Stimulated activated CD8-positive, alpha-beta memory T cell treated with anti-CD3 and anti-CD28 coated beads, Interleukin-7, amount 100 ng/mL, for 24 hours (primary cell): ENCODE data around the gene KDM4F.
"Not testable (repeated sequence)": the region's sequence is repeated elsewhere in the genome, so short reads cannot be mapped to it uniquely, and the experiment has no call there.

ENCODE experiments used
- DNase-seq: peaks from one replicate; pipeline ENCODE4 v3.0.0-alpha.2; 2020; ENCODE audit warnings: low read depth

Gene KDM4F

DNA sequence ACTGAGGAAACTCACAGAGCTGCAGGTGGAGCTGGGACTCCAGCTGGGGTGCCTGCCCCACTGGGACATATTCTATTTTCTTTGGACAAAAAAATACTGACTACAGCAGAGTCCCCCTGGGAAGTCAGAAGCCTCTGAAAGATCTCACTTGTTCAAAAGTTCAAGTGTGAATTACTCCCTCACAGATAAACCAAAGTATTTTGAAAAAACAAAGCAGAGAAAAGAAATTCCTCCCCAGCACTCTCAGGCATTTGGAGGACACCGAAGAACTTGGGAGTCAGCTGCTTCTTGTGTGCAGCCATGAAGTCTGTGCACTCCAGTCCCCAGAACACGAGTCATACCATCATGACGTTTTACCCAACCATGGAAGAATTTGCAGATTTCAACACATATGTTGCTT lies at the start of gene KDM4F:
Gene KDM4F, plus strand, starts transcription at position 301 of the 400 bp plus-strand sequence.
- not testable (repeated sequence) for DNase-seq

DNA sequence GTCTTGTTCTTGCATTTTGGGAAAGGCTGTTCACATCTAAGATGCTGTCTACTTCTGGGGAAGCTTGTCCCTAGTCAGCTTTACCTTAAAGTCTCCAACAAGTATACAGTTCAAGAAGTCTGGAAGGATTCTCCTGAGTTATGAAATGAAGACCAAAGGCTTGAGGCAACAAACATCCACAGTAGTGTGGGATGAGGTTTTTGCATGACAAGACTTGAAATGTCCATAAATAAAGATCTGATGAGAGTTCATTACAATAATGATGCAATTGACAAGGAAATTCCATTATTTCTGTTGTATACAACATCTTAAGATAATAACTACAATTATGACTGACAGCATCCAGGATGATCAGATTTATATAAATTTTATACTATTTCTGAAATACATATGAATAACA lies 45.5 kb upstream of the KDM4F start:
- DNase-seq: no peak

DNA sequence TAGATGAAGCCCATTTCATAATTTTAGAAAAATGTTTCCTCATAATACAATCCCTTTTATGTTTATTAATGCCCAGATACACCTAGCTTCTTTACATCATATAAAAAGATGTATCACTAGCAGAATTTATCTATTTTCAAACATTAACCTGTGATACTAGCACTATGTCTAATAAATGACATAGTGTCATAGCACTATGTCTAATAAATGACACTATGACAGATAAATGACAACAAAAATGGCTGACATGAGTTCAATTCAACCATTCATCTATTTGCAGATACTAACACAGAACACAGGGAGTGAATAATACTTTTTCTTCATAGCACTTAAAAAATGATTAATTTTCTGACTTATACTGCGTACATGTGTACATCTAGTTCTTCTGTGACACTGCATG lies 43.6 kb upstream of the KDM4F start:
- no peak for DNase-seq

DNA sequence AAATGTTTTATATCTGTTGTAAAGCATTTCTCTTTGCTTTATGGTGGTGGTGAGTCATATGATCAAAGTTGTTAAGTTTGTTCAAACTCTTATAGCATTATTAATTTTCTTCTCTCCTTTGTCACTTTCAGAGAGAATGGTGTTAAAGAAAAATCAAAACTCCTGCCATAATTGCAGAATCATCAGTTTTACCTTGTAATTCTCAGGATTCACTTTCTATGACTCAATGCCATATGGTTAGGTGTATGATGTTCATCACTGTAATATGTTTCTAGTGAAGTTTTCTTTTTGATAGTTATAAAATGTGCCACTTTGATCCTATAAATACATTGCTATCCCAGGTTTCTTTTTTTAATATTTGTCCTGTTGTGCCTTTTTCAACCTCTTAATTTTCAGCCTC lies 37.8 kb upstream of the KDM4F start:
- no peak for DNase-seq

DNA sequence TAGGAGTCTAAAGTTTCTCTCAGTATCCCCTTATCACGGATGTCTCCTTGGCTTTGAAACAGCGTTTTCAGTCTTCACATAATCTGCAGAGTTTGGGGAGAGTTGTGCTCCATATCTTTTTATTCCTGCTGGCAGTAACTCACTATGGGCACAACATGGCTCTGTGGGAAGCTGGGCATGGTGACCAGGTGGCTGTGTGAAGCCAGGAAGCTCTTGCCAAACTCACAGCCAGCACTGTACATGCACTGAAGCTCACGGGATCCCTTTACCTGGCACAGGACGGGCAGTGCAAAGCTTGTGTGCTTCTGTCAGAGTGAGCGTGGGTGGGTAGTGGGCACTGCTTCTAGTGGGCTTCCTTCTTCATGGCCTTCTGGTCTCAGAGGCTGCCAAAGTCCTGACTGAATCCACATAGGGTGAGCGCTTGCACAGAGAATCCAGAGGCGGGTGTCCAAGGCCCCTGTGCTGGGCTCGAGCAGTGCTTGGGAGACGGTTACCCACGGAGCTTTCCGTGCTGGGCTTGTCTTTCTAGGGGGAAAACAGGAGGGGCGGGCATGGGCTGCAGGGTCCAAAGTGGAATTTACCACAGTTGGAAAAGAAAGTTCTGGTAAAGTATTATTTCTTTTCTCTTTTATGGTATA lies 34.9 kb upstream of the KDM4F start:
- no peak for DNase-seq

DNA sequence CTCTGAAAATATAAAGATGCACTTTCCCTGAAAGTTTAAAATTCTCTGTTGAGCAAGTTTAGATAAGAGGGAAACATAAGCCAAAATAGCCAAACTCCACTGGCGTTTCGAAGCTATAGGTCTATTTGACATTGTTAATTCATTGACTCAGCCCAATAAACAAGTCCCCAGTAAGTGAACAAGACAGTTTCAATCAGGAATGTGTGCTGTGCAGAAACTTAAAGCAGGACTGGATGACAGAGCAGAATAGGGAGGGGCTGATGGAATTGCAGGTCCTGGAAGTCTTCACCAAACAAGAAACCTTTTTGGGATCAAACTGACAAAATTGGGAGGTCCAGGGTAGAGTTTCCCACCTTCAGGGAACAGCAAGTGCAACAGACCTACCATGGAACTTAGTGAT lies 33.1 kb upstream of the KDM4F start:
- DNase-seq: no peak

DNA sequence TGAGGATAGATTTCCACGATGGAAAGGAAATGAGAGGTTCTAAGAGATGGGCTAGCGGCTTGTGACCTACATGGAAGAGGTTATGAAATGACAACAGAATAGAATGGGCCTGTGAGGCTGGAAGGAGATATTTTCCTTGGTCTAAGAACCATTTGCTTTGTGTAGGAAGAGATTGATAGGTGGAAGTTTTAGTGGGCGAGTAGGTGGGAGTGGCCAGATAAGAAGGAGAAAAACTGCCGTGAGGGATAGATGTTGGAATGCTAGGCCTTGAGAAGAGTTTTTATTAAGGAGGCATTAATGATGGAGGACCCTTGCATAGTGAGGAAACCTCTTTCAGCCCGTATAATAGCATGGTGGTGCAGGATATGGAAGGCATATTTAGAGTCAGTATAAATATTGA lies 27.8 kb upstream of the KDM4F start:
- DNase-seq: not testable (repeated sequence)

DNA sequence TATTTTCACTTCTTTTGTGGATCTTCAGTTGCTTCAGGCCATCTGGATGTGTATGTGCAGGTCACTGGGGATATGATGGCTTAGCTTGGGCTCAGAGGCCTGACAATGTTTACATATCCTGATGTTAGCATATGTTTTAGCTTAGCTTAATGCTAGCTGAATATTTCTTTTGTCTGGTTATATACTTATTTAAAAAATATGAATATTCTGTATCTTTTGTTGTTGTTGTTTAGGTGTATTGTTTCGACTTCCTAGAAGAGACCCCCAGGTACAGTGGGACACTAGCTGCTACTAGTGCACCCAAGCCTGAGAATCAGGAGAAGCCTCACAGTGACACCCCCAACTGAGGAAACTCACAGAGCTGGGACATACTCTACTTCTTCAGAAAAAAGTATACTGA lies 24.3 kb upstream of the KDM4F start, which contains the start of gene KDM4E:
Gene KDM4E, plus strand, starts transcription at position 301 of the 400 bp plus-strand sequence. CDS start 300 bp downstream, outside the sequence.
- DNase-seq: no peak

DNA sequence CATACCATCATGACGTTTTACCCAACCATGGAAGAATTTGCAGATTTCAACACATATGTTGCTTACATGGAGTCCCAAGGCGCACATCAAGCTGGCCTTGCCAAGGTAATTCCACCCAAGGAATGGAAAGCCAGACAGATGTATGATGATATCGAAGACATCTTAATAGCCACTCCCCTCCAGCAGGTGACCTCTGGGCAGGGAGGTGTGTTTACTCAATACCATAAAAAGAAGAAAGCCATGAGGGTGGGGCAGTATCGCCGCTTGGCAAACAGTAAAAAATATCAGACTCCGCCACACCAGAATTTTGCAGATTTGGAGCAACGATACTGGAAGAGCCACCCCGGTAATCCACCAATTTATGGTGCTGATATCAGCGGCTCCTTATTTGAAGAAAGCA lies 23.6 kb upstream of the KDM4F start:
- DNase-seq: not testable (repeated sequence)

DNA sequence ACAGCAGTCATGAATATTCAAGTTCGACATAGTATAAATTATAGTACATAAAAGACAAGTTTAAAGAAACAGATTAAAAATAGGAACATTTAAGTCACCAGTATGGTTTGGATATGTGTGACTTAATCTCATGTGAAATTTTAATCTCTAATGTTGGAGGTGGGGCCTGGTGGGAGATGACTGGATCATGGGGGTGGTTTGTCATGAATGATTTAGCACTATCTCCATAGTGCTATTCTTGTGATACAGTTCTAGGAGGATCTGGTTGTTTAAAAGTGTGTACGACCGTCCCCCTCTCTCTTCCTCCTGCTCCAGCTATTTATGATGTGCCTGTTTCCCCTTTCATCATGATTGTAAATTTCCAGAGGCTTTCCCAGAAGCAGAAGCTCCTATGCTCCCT lies 20.9 kb upstream of the KDM4F start:
- no peak for DNase-seq

DNA sequence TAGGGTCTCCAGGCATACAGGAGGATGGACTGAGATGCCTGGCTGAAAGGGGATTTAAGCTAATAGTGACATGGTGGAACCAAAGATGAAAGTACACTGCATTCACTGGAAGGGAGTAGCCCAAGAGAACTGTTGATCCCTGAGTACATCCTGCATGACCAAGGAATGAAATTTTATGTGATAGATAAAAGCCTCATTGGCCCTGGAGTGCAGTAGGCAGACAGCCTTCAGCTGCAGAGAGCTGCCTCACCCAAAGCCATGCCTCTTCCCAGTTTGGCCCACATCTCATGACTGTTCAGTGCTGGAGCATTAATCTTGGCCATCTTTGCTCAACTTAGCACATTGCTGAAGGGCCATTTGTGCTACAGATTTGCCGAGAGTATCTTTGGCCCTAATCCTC lies 16.2 kb upstream of the KDM4F start:
- no peak for DNase-seq

DNA sequence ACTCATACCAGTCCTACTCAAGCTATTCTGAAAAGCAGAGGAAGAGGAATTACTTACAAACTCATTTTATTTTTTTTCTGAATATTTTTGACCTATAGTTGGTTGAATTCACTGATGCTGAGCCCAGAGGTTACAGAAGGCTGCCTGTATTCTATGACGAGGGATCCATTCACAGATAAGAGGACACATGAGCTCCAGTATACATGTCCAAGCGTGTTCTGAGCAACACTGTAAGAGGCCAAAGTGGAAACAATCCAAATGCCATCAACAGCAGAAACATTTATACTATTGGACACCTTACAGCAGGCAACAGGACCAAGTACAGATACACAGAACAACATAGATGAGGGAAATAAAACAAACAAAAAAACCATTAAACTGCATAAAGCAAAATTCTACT lies 13.9 kb upstream of the KDM4F start:
- no peak for DNase-seq

DNA sequence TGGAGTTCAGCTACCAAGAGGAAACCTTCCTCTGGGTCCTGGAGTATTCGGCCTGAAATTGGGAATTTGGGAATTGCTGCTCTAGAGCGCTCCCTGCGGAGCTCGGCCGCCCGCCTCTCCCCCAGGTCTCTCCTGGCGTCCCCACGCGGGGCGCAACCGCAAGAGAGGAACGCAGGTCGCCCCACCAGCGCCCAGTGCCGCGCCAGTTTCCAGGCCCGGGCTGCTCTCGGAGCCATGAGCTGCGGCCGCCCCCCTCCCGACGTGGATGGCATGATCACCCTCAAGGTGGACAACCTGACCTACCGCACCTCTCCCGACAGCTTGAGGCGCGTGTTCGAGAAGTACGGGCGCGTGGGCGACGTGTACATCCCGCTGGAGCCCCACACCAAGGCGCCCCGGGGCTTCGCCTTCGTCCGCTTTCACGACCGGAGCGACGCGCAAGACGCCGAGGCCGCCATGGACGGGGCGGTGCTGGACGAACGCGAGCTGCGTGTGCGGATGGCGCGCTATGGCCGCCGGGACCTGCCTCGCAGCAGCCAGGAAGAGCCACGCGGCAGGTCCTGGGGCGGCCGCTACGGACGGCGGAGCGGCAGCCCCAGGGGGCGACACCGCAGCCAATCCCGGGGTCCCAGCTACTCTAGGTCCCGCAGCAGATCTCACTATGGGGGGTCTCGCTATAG lies 11.7 kb upstream of the KDM4F start:
- DNase-seq: not testable (repeated sequence)

DNA sequence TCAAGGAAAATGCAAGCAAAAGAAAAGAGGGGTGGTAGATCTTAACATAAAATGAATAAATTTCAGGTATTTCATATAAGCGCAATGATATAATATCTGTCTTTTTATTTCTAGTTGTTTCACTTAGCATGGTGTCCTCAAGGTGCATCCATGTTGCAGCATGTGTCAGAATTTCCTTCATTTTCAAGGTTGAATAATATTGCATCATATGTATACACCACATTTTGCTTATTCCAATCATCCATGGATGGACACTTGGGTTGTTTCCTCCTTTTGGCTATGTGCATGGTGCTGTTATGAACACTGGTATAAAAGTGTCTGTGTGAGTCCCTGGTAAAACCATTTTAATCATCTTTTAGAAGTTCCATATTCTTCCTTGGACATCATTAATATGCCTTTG lies 7.0 kb upstream of the KDM4F start:
- DNase-seq: no peak

DNA sequence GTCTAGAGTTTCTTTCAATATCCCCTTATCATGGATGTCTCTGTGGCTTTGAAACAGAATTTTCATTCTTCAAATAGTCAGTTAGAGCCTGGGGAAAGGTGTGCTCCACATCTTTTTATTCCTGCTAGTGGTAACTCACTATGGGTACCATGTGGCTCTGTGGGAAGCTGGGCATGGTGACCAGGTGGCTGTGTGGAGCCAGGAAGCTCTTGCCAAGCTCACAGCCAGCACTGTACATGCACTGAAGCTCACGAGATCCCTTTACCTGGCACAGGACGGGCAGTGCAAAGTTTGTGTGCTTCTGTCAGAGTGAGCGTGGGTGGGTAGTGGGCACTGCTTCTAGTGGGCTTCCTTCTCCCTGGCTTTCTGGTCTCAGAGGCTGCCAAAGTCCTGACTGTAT lies 6.3 kb upstream of the KDM4F start:
- no peak for DNase-seq

DNA sequence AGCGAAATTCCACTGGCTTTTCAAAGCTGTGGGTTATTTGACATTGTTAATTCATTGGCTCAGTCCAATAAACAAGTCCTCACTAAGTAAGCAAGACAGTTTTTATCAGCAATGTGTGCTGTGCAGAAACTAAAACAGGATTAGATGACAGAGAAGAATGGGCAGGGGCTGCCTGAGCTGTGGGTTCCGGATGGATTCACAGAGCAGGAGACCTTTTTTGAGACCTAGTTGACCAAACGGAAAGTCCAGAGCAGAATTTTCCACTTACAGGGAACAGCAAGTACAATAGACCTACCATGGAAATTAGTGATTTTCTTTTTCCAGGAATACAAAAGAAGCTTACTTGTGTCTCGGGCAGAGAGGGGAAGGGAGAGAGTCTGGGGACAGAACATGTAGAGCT lies 5.2 kb upstream of the KDM4F start:
- no peak for DNase-seq

DNA sequence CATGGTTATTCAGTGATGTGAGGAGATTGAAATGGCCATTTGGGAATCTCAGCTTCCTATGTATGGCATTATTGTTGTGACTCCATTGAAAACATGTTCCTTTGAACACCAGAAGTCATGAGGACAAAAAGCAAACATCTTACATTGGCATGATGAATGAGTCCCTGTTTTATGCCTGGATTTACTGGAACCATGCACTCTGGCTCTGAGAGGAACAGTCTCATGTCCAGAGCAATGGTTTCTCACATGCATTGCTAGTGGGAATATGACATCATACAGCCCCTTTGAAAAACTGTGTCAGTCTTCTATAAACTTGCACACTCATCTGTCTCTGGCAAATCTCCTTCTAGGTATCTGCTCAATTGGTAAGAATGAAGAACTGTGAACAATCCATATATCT lies 3.4 kb upstream of the KDM4F start:
- DNase-seq: no peak

DNA sequence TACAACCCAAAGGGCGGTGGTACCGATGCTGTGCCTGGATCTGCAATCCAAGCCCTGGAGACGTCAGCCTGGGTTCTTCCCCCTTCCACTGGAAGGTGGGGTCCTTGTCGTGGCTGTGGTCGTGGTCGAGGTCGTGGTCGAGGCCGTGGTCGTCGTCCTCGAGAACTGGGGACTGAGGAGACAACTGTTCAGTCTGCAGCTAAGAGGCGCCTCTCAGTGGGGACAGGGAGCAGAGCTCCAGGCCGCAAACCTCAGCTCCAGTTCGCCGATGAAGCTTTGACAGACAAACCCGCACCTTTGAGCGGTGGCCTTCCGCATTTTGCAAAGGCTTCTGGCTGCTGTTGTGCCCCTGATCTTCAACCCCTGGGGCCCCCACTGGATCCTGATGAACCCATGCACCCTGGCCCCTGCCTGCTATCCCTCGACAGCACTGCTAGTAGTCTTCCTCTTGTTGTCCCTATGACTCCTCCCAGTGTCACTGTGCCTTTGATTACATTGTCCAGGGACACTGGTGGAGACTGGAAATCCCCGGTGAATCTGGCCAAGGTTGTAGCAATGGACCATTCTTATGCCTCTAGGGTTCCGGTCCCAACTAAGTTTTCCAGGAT lies 1.5 kb downstream of the KDM4F start:
- DNase-seq: no peak

DNA sequence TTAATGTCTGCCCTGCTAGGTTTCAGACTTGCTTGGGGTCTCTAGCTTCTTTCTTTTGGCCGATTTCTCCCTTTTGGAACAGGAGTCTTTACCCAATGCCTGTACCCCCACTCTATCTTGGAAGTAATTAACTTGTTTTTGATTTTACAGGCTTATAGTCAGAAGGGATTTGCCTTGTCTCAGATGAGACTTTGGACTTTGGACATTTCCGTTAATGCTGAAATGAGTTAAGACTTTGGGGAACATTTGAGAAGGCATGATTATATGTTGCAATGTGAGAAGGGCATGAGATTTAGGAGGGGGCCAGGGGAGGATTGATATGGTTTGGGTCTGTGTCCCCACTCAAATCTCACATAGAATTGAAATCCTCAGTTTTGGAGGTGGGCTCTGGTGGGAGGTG lies 5.1 kb downstream of the KDM4F start:
- DNase-seq: no peak

DNA sequence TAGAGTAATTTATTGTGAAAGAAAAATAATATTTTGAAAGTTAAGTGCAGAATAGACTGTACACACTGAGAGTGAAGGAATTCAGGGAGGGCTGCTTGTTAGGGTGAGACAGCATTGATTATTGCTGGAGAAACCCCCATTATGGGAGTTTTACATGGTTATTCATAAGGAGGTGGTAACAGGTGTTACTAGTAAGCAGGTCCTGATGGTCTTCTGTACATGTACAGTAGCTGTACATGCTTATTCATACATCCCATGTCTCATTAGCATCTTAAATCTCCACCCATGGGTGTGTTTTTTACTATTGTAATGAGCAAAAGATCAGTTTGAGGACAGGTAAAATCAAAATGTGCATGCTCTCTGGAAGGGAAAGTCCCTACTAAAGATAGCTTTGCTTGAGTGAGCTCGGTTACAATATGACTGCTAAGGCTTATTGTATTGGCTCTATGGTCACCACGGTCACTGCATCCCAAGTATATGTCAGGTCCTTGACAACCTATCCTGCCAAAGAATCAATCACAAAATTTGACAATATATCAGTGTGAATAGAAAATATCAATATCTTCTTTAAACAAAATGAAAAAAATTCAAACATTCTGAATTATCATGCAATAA lies 6.2 kb downstream of the KDM4F start:
- no peak for DNase-seq

DNA sequence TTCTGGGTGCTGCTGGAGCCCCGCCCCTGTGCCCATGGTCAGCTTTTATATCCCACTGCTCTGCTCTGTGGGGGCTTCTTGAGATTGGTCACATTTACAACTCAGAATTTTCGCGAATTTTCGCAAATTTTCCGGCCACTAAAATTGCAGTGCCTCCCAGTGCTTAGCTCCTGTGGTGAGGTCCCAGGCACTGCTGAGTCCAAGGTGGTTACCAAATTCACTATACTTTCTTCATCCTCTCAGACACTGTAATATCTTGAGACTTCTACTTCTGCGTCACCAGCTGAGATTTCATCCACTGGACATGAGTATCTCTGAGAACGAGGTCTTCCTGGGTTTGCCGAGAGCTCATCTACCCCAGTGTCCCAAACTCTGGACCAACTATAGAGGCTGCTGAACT lies 8.7 kb downstream of the KDM4F start:
- no peak for DNase-seq

DNA sequence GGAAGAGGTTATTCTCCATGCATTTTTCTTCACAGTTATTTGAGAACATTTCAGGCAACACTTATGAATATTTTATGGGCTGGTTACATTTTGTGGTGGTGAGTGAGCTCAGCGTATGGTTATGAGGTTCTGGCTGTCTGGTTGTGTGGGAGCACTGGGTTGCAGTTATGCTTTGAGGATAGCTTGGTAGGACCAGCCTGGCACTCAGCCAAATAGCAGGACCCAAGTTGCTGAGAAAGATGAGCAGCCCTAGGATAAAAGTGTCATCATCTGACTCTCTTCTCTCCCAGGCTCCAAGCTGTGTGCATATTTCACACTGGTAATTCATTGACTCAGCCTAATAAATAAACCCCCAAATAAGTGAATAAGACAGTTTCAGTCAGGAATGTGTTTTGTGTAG lies 9.4 kb downstream of the KDM4F start:
- DNase-seq: no peak

DNA sequence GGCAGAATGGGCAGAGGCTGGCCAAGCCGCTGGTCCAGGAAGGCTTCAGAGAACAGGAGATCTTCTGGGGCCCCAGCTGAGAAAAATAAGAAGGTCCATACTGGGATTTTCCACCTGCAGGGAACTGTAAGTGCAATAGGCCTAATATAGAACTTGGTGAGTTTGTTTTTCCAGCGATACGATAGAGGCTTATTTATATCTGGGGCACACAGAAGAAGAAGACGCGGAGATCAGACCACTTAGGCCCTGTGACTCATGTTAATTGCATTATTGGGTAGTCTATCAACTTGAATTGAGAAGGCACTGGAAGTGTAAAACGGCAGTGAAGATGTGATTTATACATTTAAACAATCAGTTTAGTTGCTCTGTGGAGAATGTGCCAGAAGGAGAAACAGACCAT lies 9.8 kb downstream of the KDM4F start:
- no peak for DNase-seq
